Activated naive CD8-positive, alpha-beta T cell treated with anti-CD3 and anti-CD28 coated beads, Interleukin-2, amount 50 U/mL, for 24 hours (primary cell): ENCODE results near the gene NEK6.

Source experiments
- ATAC-seq: fragments of 150-1000 bp; cut with Tn5 transposase; one replicate; pipeline ENCODE4 v1.10.0; 2021
- DNase-seq: peaks from one replicate; pipeline ENCODE4 v3.0.0; 2021
- H3K27ac Mint-ChIP-seq: one replicate; pipeline ENCODE4 v1.8.0; 2021; ENCODE audit warnings: mild to moderate bottlenecking, mixed read lengths
- H3K27me3 Mint-ChIP-seq: one replicate; pipeline ENCODE4 v1.8.0; 2021; ENCODE audit warnings: mixed read lengths
- H3K36me3 Mint-ChIP-seq: one replicate; pipeline ENCODE4 v1.8.0; 2021; ENCODE audit warnings: low read depth, mixed read lengths
- H3K4me1 Mint-ChIP-seq: one replicate; pipeline ENCODE4 v1.8.0; 2021; ENCODE audit warnings: mixed read lengths
- H3K4me3 Mint-ChIP-seq: one replicate; pipeline ENCODE4 v1.8.0; 2021; ENCODE audit warnings: mild to moderate bottlenecking, moderate library complexity, mixed read lengths
- H3K9me3 Mint-ChIP-seq: one replicate; pipeline ENCODE4 v1.8.0; 2021; ENCODE audit warnings: mixed read lengths

NEK6 gene

GRCh38 chr9:124273427-124274160 is 15.8 kb downstream of the NEK6 start:
- ATAC-seq (no peak), DNase-seq (no peak)
- Mint-ChIP-seq H3K4me3 (no peak overlapping the region), H3K9me3 (no peaks in the 10 kb centered on the region), H3K4me1 (peaks cover 3% of the 10 kb centered on the region), H3K36me3 (no peaks in the 10 kb centered on the region), H3K27me3 (no peaks in the 10 kb centered on the region), H3K27ac (no peak overlapping the region)

GRCh38 chr9:124274226-124274625 is 16.5 kb downstream of the NEK6 start:
- Mint-ChIP-seq H3K27ac (no peak overlapping the region), H3K36me3 (no peaks in the 10 kb centered on the region), H3K9me3 (no peaks in the 10 kb centered on the region), H3K4me3 (no peak overlapping the region), H3K27me3 (no peaks in the 10 kb centered on the region), H3K4me1 (peaks cover 5% of the 10 kb centered on the region)
- ATAC-seq (no peak), DNase-seq (no peak)

GRCh38 chr9:124274738-124275137 is 17.0 kb downstream of the NEK6 start:
- ATAC-seq, result no peak
- H3K36me3 Mint-ChIP-seq, result no peaks in the 10 kb centered on the region
- H3K27ac Mint-ChIP-seq, result no peak overlapping the region
- no peaks in the 10 kb centered on the region for H3K27me3 Mint-ChIP-seq
- DNase-seq, result no peak
- H3K4me1 Mint-ChIP-seq, result peaks cover 5% of the 10 kb centered on the region
- no peaks in the 10 kb centered on the region for H3K9me3 Mint-ChIP-seq
- no peak overlapping the region for H3K4me3 Mint-ChIP-seq

GRCh38 chr9:124277420-124277819 is 19.7 kb downstream of the NEK6 start:
- Mint-ChIP-seq H3K36me3 (no peaks in the 10 kb centered on the region), H3K27ac (no peak overlapping the region), H3K4me3 (no peak overlapping the region), H3K27me3 (no peaks in the 10 kb centered on the region), H3K9me3 (no peaks in the 10 kb centered on the region), H3K4me1 (peaks cover 20% of the 10 kb centered on the region)
- DNase-seq, result no peak
- no peak for ATAC-seq

- Mint-ChIP-seq H3K4me1 (peaks cover 23% of the 10 kb centered on the region), H3K4me3 (no peak overlapping the region), H3K9me3 (no peaks in the 10 kb centered on the region), H3K36me3 (no peaks in the 10 kb centered on the region), H3K27me3 (no peaks in the 10 kb centered on the region), H3K27ac (no peak overlapping the region)
- no peak for DNase-seq
- peak; percentile 60 for ATAC-seq
Measured at GRCh38 chr9:124278054-124278540, 20.3 kb downstream of the NEK6 start.

GRCh38 chr9:124279531-124280175 is 21.9 kb downstream of the NEK6 start:
- Mint-ChIP-seq H3K4me1 (peaks cover 24% of the 10 kb centered on the region), H3K4me3 (no peak overlapping the region), H3K9me3 (no peaks in the 10 kb centered on the region), H3K27ac (no peak overlapping the region), H3K27me3 (no peaks in the 10 kb centered on the region), H3K36me3 (no peaks in the 10 kb centered on the region)
- ATAC-seq, result no peak
- no peak for DNase-seq

- no peaks in the 10 kb centered on the region for H3K27me3 Mint-ChIP-seq
- DNase-seq (no peak), ATAC-seq (no peak)
- no peak overlapping the region for H3K4me3 Mint-ChIP-seq
- no peaks in the 10 kb centered on the region for H3K9me3 Mint-ChIP-seq
- peaks cover 30% of the 10 kb centered on the region for H3K4me1 Mint-ChIP-seq
- H3K27ac Mint-ChIP-seq, result no peak overlapping the region
- no peaks in the 10 kb centered on the region for H3K36me3 Mint-ChIP-seq
Measured at GRCh38 chr9:124280176-124280691, 22.5 kb downstream of the NEK6 start.

GRCh38 chr9:124281931-124282371 is 24.2 kb downstream of the NEK6 start:
- H3K27me3 Mint-ChIP-seq, result no peaks in the 10 kb centered on the region
- H3K36me3 Mint-ChIP-seq, result no peaks in the 10 kb centered on the region
- DNase-seq, result no peak
- H3K27ac Mint-ChIP-seq, result no peak overlapping the region
- H3K4me3 Mint-ChIP-seq, result no peak overlapping the region
- ATAC-seq, result no peak
- no peaks in the 10 kb centered on the region for H3K9me3 Mint-ChIP-seq
- H3K4me1 Mint-ChIP-seq, result peaks cover 47% of the 10 kb centered on the region

GRCh38 chr9:124282442-124283227 is 24.9 kb downstream of the NEK6 start:
- no peak for DNase-seq
- Mint-ChIP-seq H3K27ac (no peak overlapping the region), H3K4me1 (peaks cover 54% of the 10 kb centered on the region), H3K9me3 (no peaks in the 10 kb centered on the region), H3K36me3 (no peaks in the 10 kb centered on the region), H3K4me3 (no peak overlapping the region), H3K27me3 (no peaks in the 10 kb centered on the region)
- no peak for ATAC-seq

- no peak for DNase-seq
- H3K4me1 Mint-ChIP-seq, result peaks cover 58% of the 10 kb centered on the region
- ATAC-seq, result no peak
- H3K9me3 Mint-ChIP-seq, result no peaks in the 10 kb centered on the region
- H3K27me3 Mint-ChIP-seq, result no peaks in the 10 kb centered on the region
- H3K27ac Mint-ChIP-seq, result no peak overlapping the region
- H3K36me3 Mint-ChIP-seq, result no peaks in the 10 kb centered on the region
- no peak overlapping the region for H3K4me3 Mint-ChIP-seq
Measured at GRCh38 chr9:124283228-124283814, 25.6 kb downstream of the NEK6 start.

- no peaks in the 10 kb centered on the region for H3K27me3 Mint-ChIP-seq
- no peak overlapping the region for H3K4me3 Mint-ChIP-seq
- DNase-seq (no peak), ATAC-seq (no peak)
- H3K36me3 Mint-ChIP-seq, result no peaks in the 10 kb centered on the region
- H3K27ac Mint-ChIP-seq, result no peak overlapping the region
- H3K9me3 Mint-ChIP-seq, result no peaks in the 10 kb centered on the region
- H3K4me1 Mint-ChIP-seq, result peaks cover 64% of the 10 kb centered on the region
Measured at GRCh38 chr9:124284237-124284831, 26.6 kb downstream of the NEK6 start.

- Mint-ChIP-seq H3K4me1 (peaks cover 68% of the 10 kb centered on the region), H3K9me3 (no peaks in the 10 kb centered on the region), H3K4me3 (no peak overlapping the region)
Measured at GRCh38 chr9:124284940-124285441, 27.2 kb downstream of the NEK6 start.

GRCh38 chr9:124285490-124285889 is 27.7 kb downstream of the NEK6 start:
- peak overlapping the region; percentile 93 for H3K27ac Mint-ChIP-seq
- no peaks in the 10 kb centered on the region for H3K27me3 Mint-ChIP-seq
- DNase-seq (no peak), ATAC-seq (no peak)
- H3K9me3 Mint-ChIP-seq, result no peaks in the 10 kb centered on the region
- H3K36me3 Mint-ChIP-seq, result no peaks in the 10 kb centered on the region
- peaks cover 70% of the 10 kb centered on the region for H3K4me1 Mint-ChIP-seq
- H3K4me3 Mint-ChIP-seq, result no peak overlapping the region

More at GRCh38 chr9:124284940-124285441, 27.2 kb downstream of the NEK6 start:
- ATAC-seq, result no peak
- H3K36me3 Mint-ChIP-seq, result no peaks in the 10 kb centered on the region
- DNase-seq, result no peak
- no peaks in the 10 kb centered on the region for H3K27me3 Mint-ChIP-seq
- H3K27ac Mint-ChIP-seq, result peak overlapping the region; percentile 93

- Mint-ChIP-seq H3K27me3 (no peaks in the 10 kb centered on the region), H3K4me1 (peaks cover 71% of the 10 kb centered on the region), H3K9me3 (no peaks in the 10 kb centered on the region), H3K4me3 (peak overlapping the region; percentile 73), H3K36me3 (no peaks in the 10 kb centered on the region), H3K27ac (peak overlapping the region; percentile 93)
- DNase-seq (peak; percentile 64), ATAC-seq (peak; percentile 26)
Measured at GRCh38 chr9:124285903-124286291, 28.1 kb downstream of the NEK6 start.
